Keratinocyte (primary cell): Measurements from ENCODE around the gene LIG4. TPM values are rescaled to one million over a fixed set of nuclear protein-coding genes. Genes with fewer than 3 reads are reported as not detected.

Source experiments
- DNase-seq: peaks from one replicate; pipeline ENCODE4 v3.0.0-alpha.2; 2011; ENCODE audit warnings: low read depth, missing footprints, low spot score
- FAIRE-seq: peaks from 2 replicates; lab custom pipeline; 2011; peaks lifted over from hg19 to GRCh38; lab: Jason Lieb, UNC
- H2AFZ ChIP-seq: 2 replicates; pipeline ENCODE4 v1.6.0; 2012; ENCODE audit warnings: low read length, control low read depth, inconsistent platforms; ENCODE audit not compliant: control insufficient read depth
- H3K27ac ChIP-seq: 2 replicates; pipeline ENCODE4 v1.5.1; 2011; ENCODE audit warnings: low read length; ENCODE audit not compliant: control insufficient read depth, insufficient read depth
- H3K27me3 ChIP-seq: 3 replicates; pipeline ENCODE4 v1.6.0; 2011; ENCODE audit warnings: low read length; ENCODE audit not compliant: control insufficient read depth, insufficient read depth; ENCODE audit errors: extremely low read depth
- H3K36me3 ChIP-seq, 2 experiments: 2 replicates in 1 of 2; 3 replicates in 1 of 2; pipeline ENCODE4 v1.5.1; 2011; ENCODE audit warnings: low read length in 2 of 2, mild to moderate bottlenecking in 1 of 2; ENCODE audit not compliant: control insufficient read depth in 2 of 2, insufficient read depth in 2 of 2; ENCODE audit errors: extremely low read depth in 1 of 2
- H3K4me1 ChIP-seq: 3 replicates; pipeline ENCODE4 v1.5.1; 2011; ENCODE audit warnings: low read length; ENCODE audit not compliant: control insufficient read depth, insufficient read depth; ENCODE audit errors: extremely low read depth
- H3K4me2 ChIP-seq: 3 replicates; pipeline ENCODE4 v1.6.0; 2011; ENCODE audit warnings: low read depth, low read length; ENCODE audit not compliant: control insufficient read depth, insufficient read depth; ENCODE audit errors: extremely low read depth
- H3K4me3 ChIP-seq, 3 experiments: fragments of 200-600 bp in 1 of 3; sonication (generic) in 1 of 3; 2 replicates in 2 of 3; 3 replicates in 1 of 3; pipeline ENCODE4 v1.5.1; 2011 to 2016; ENCODE audit warnings: low read length in 3 of 3, mild to moderate bottlenecking in 3 of 3, control low read depth in 2 of 3, inconsistent platforms in 1 of 3, low read depth in 1 of 3, mixed read lengths in 1 of 3, mixed run types in 1 of 3, moderate library complexity in 1 of 3; ENCODE audit not compliant: control insufficient read depth in 2 of 3, insufficient read depth in 2 of 3; ENCODE audit errors: extremely low read depth in 1 of 3
- H3K79me2 ChIP-seq: 2 replicates; pipeline ENCODE4 v1.6.0; 2012; ENCODE audit warnings: low read length; ENCODE audit not compliant: control insufficient read depth, insufficient read depth
- H3K9ac ChIP-seq: 3 replicates; pipeline ENCODE4 v1.6.0; 2011; ENCODE audit warnings: low read length; ENCODE audit not compliant: control insufficient read depth, insufficient read depth; ENCODE audit errors: extremely low read depth
- H3K9me1 ChIP-seq: 3 replicates; pipeline ENCODE4 v1.6.0; 2011; ENCODE audit warnings: low read length; ENCODE audit not compliant: control insufficient read depth, insufficient read depth; ENCODE audit errors: extremely low read depth
- H3K9me3 ChIP-seq: 2 replicates; pipeline ENCODE4 v1.5.1; 2012; ENCODE audit warnings: low read depth, low read length; ENCODE audit not compliant: control insufficient read depth
- H4K20me1 ChIP-seq: 3 replicates; pipeline ENCODE4 v1.6.0; 2011; ENCODE audit warnings: low read length; ENCODE audit not compliant: control insufficient read depth, insufficient read depth; ENCODE audit errors: extremely low read depth
- EZH2 ChIP-seq: IDR thresholded peaks from one replicate; pipeline ENCODE4 v1.6.1; 2012; ENCODE audit warnings: inconsistent platforms, mild to moderate bottlenecking, low read length, moderate library complexity
- dilution Hi-C: fragments of 300-500 bp; cut with MboI; formaldehyde crosslinking; loops from one replicate; pipeline ENCODE4 v1.7.0; 2020; ENCODE audit warnings: low sequenced_read_pairs; ENCODE audit not compliant: extremely low pct_ligation_motif_present
- polyA minus RNA-seq, 3 experiments: library from RNA; depleted of rRNA, polyadenylated mRNA; stranded (reverse); fragments of >200 nt; gene quantifications; 1 replicate in 1 of 3; 2 replicates in 1 of 3; 3 replicates in 1 of 3; pipeline ENCODE4 v1.2.3, GENCODE V29; 2011
- polyA plus RNA-seq, 5 experiments: library from polyadenylated mRNA; depleted of rRNA in 3 of 5; stranded (reverse) in 3 of 5; stranded (forward) in 1 of 5; unstranded in 1 of 5; fragments of >200 nt; gene quantifications; 1 replicate in 1 of 5; 2 replicates in 3 of 5; 3 replicates in 1 of 5; pipeline versions ENCODE4 v1.2.1 to v1.2.3, GENCODE V29; 2011 to 2012; ENCODE audit warnings: missing spikeins in 2 of 5, low read depth in 1 of 5, low replicate concordance in 1 of 5
- TF ChIP-seq, protein P1 (sequence below), 3 experiments: IDR thresholded peaks in 1 of 3; conservative IDR thresholded peaks in 1 of 3; optimal IDR thresholded peaks in 1 of 3; 2 replicates in 2 of 3; 3 replicates in 1 of 3; pipeline versions ENCODE3 to v1.5.1; 2011; ENCODE audit warnings: low read length in 3 of 3, mild to moderate bottlenecking in 3 of 3, moderate library complexity in 2 of 3, control low read depth in 1 of 3, inconsistent platforms in 1 of 3; ENCODE audit not compliant: insufficient read depth in 2 of 3; ENCODE audit errors: extremely low read depth in 1 of 3

The LIG4 gene
- polyA plus RNA-seq: 8.7 to 16.8 TPM (median 13.6 TPM) in 3 replicates
- 18.7 TPM for polyA plus RNA-seq (2011; ENCODE audit: low read depth)
- polyA plus RNA-seq (2011; cell fraction: cytosol; rRNA removed): 5.9 and 13.0 TPM in 2 replicates
- polyA plus RNA-seq (2011; cell fraction: nucleus; rRNA removed): 27.1 and 37.1 TPM in 2 replicates
- 10.1 and 11.9 TPM in 2 replicates for polyA plus RNA-seq (2012; ENCODE audit: low replicate concordance)
- polyA minus RNA-seq: 1.8 to 10.6 TPM (median 6.5 TPM) in 3 replicates
- polyA minus RNA-seq (2011; cell fraction: cytosol; rRNA and poly(A)+ RNA removed): 6.9 TPM
- polyA minus RNA-seq (2011; cell fraction: nucleus; rRNA and poly(A)+ RNA removed): 9.9 and 19.9 TPM in 2 replicates

DNA sequence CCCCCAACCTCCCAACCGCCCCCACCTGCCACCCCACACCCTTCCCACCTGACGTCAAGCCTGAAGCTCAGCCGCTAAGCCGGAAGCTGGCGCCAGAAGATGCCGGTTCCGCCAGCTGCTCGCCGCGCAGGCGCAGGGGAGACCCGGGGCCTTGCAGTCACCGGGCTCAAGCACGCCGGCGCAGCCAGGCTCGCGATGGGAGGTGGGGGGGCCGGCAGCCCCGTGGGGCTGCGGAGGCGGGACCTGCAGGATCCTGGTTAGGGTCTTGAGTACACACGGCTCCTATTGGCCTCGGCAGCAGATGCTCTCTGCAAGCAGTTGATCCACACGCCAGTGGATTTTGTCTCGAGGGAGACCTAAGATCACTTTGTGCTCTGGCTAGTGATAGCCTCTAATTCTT, at the start of gene LIG4:
TSS of gene LIG4 (minus strand) at position 101 of the 400 bp plus-strand sequence. CDS start 4,268 bp downstream, outside the sequence.
- Histone ChIP-seq H3K79me2 (peaks cover 39% of the 10 kb centered on the region), H3K27ac (peak within 1 kb of the TSS; percentile 82), H3K27me3 (no peaks in the 10 kb centered on the region), H2AFZ (peak within 1 kb of the TSS; percentile 97), H3K36me3 (peaks cover 0 to 2% of the 10 kb centered on the region in 2 experiments), H3K4me3 (peak within 1 kb of the TSS; percentile 56 to 74 (median 68)), H3K9me3 (no peaks in the 10 kb centered on the region), H3K4me2 (peak within 1 kb of the TSS; percentile 97), H4K20me1 (no peaks in the 10 kb centered on the region), H3K9ac (peak within 1 kb of the TSS; percentile 82), H3K4me1 (peaks cover 28% of the 10 kb centered on the region), H3K9me1 (no peaks in the 10 kb centered on the region)
- FAIRE-seq: peak; percentile 20
- dilution Hi-C loops: no loop called here
- TF ChIP-seq, protein P1, sequence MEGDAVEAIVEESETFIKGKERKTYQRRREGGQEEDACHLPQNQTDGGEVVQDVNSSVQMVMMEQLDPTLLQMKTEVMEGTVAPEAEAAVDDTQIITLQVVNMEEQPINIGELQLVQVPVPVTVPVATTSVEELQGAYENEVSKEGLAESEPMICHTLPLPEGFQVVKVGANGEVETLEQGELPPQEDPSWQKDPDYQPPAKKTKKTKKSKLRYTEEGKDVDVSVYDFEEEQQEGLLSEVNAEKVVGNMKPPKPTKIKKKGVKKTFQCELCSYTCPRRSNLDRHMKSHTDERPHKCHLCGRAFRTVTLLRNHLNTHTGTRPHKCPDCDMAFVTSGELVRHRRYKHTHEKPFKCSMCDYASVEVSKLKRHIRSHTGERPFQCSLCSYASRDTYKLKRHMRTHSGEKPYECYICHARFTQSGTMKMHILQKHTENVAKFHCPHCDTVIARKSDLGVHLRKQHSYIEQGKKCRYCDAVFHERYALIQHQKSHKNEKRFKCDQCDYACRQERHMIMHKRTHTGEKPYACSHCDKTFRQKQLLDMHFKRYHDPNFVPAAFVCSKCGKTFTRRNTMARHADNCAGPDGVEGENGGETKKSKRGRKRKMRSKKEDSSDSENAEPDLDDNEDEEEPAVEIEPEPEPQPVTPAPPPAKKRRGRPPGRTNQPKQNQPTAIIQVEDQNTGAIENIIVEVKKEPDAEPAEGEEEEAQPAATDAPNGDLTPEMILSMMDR (optimal IDR thresholded peaks at IDR 0.05 in 1 of 3, IDR thresholded peaks at IDR 0.05 in 1 of 3, conservative IDR thresholded peaks at IDR 0.05 in 1 of 3; ENCODE audit: extremely low read depth in 1 of 3, insufficient read depth in 2 of 3, low read length in 3 of 3): no peak
- TF ChIP-seq EZH2: no peak
- DNase-seq: peak; percentile 53

DNA sequence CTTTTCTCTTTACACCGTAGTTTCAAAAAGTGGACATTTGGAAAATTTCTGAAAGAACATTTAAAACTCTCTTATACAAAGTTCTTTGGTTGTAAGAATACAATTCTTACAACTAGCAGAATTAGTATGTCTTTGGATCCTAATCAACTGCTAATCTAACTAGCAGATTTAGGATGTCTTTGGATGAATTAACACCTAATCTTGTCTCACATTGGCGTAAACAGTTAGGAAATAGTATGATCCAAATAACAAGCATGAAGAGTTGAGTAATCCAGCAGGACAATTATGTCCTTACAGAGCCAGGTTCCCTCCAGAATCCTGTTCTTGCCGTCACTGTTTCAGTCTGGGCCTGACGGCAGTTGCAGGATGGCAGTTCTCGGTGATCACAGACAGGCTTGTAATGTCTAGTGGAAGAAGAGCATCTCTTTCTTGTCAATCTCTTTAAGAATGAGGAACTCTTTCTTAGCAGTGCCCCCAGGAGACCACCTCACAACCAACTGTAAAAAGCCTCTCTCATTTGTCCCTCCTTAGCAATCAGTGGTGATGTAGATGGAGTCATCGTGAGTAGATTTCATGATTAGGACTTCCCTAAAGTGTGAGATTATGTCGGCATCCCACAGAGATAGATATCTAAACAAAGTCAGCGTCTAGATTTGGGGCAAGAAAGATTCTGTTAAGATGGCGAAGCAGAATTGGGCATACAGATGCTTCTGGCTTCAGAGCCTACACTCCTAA, 48.5 kb upstream of the LIG4 start:
- FAIRE-seq: no peak

More for the DNA sequence above, 48.5 kb upstream of the LIG4 start:
- Histone ChIP-seq H3K27ac (no peak overlapping the region), H3K27me3 (no peaks in the 10 kb centered on the region), H3K4me2 (no peak overlapping the region), H3K9me3 (no peaks in the 10 kb centered on the region), H3K4me3 (no peak overlapping the region), H4K20me1 (no peaks in the 10 kb centered on the region), H3K36me3 (no peaks in the 10 kb centered on the region), H3K4me1 (no peaks in the 10 kb centered on the region), H3K9me1 (no peaks in the 10 kb centered on the region), H3K9ac (no peak overlapping the region), H2AFZ (no peak overlapping the region), H3K79me2 (no peaks in the 10 kb centered on the region)
- DNase-seq: no peak
- dilution Hi-C loops: no loop called here
- TF ChIP-seq EZH2: no peak
- TF ChIP-seq, protein P1 (optimal IDR thresholded peaks at IDR 0.05 in 1 of 3, IDR thresholded peaks at IDR 0.05 in 1 of 3, conservative IDR thresholded peaks at IDR 0.05 in 1 of 3; ENCODE audit: extremely low read depth in 1 of 3, insufficient read depth in 2 of 3, low read length in 3 of 3): no peak
